Measurements from ENCODE around the gene UBE2Q2. TPM values are rescaled to one million over a fixed set of nuclear protein-coding genes. Genes with fewer than 3 reads are reported as not detected.

UBE2Q2 gene
- polyA plus RNA-seq, 1 donor (not counting 4 experiments of a cell fraction or from before 2014, with no cell fraction given): 33.9 TPM

DNA sequence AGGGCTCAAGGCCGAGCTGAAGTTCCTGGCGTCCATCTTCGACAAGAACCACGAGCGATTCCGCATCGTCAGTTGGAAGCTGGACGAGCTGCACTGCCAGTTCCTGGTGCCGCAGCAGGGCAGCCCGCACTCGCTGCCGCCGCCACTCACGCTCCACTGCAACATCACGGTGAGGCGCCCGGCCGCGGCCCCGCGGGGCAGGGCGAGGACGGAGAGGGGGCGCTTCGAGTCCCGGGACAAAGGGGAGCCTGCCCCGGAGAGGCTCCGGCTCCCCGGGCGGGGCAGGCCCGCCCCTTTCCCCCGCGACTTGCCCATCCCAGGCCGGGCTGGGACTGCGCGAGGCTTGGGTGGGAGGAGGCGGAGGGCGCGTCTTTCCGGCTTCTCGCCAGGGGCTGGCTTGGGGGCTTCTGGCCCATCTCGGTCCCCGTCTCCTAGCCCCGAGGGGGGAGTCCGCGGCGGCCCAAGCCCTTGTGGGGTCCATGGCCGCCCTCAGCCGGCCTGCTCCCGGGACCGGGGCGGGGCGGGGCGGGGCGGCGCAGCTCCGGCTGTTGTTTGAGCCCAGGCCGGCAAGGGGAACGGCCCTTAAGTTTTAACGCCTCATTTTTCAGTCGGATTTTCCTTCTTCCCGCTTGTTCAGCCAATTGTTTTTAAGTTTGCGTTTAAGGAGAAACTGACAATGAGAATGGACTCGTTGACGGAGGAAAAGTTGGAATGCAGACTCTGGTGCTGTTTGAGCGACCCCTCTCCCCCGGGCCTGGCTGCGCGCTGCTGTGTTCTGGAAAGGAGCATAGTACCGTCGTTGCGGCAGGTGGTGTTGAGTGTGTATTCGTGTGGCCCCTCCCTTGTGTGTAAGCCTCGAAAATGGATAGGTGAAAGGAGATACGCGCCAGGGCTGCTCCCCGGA lies 683 bp downstream of the UBE2Q2 start:
- peak overlapping the region; percentile 81 for H3K27ac ChIP-seq (ENCODE audit: control insufficient read depth, insufficient read depth, low read length)
- peaks cover 0 to 4% of the 10 kb centered on the region in 2 experiments for H3K36me3 ChIP-seq (ENCODE audit: control insufficient read depth in 2 of 2, extremely low read depth in 1 of 2, insufficient read depth in 2 of 2, low read length in 2 of 2)
- H3K27me3 ChIP-seq (ENCODE audit: control insufficient read depth, extremely low read depth, insufficient read depth, low read length): no peaks in the 10 kb centered on the region
- peak overlapping the region; percentile 93 for H2AFZ ChIP-seq (ENCODE audit: control insufficient read depth, low read length)
- peaks cover 46% of the 10 kb centered on the region for H3K79me2 ChIP-seq (ENCODE audit: control insufficient read depth, insufficient read depth, low read length)
- H3K9me1 ChIP-seq (ENCODE audit: control insufficient read depth, extremely low read depth, insufficient read depth, low read length): no peaks in the 10 kb centered on the region
- H3K4me2 ChIP-seq (ENCODE audit: control insufficient read depth, extremely low read depth, insufficient read depth, low read depth, low read length): peak overlapping the region; percentile 84
- H3K4me3 ChIP-seq (ENCODE audit: control insufficient read depth in 2 of 3, extremely low read depth in 1 of 3, insufficient read depth in 2 of 3, low read depth in 1 of 3, low read length in 3 of 3): peak overlapping the region; percentile 84 to 96 (median 94)
- dilution Hi-C loops (cut with MboI; ENCODE audit: extremely low pct_ligation_motif_present, low sequenced_read_pairs): no loop called here
- DNase-seq (ENCODE audit: low read depth, low spot score): no peak
- no peaks in the 10 kb centered on the region for H3K9me3 ChIP-seq (ENCODE audit: control insufficient read depth, low read depth, low read length)
- TF ChIP-seq EZH2 (IDR thresholded peaks at IDR 0.05; ENCODE audit: low read length): no peak
- no peak for TF ChIP-seq CTCF (optimal IDR thresholded peaks at IDR 0.05 in 1 of 3, IDR thresholded peaks at IDR 0.05 in 1 of 3, conservative IDR thresholded peaks at IDR 0.05 in 1 of 3; ENCODE audit: extremely low read depth in 1 of 3, insufficient read depth in 2 of 3, low read length in 3 of 3)
- no peak for FAIRE-seq
- H3K4me1 ChIP-seq (ENCODE audit: control insufficient read depth, extremely low read depth, insufficient read depth, low read length): peaks cover 27% of the 10 kb centered on the region
- peak overlapping the region; percentile 93 for H3K9ac ChIP-seq (ENCODE audit: control insufficient read depth, extremely low read depth, insufficient read depth, low read length)
- no peaks in the 10 kb centered on the region for H4K20me1 ChIP-seq (ENCODE audit: control insufficient read depth, extremely low read depth, insufficient read depth, low read length)

DNA sequence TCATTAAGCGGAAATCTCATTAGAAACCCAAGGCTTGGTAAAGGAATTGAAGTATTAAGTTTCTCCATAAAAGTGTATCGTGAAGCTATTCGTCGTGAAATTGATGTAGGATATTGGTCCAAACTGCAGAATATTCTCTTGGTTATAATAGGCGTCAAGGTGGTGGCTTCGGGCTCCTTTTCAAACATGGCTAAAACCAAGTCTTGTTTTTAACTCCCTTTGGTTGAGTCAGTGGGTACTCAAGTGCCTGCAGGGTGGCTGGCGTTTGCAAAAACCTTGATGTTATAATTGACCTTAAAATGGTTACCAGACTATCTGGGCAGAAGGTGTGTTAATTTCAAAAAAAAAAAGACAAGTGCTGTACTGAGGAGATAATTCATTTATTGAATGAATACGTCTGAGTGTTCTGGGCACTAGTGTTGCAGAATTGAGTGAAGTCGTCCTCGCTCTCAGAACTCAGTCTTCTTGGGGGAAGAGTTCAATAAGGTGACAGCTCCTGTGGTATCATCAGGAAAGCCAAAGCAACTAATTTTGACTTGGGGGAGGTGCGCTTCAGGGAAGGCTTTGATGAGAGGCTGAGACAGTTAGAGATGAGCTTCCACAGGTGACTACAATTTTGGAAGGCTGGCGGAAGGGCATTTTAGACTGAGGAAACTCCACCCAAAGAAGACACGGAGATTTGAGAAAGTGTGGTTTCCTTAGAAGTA lies 1.5 kb downstream of the UBE2Q2 start:
- FAIRE-seq: no peak
- peaks cover 0 to 4% of the 10 kb centered on the region in 2 experiments for H3K36me3 ChIP-seq (ENCODE audit: control insufficient read depth in 2 of 2, extremely low read depth in 1 of 2, insufficient read depth in 2 of 2, low read length in 2 of 2)
- no peak for DNase-seq (ENCODE audit: low read depth, low spot score)
- peak overlapping the region; percentile 84 for H3K4me2 ChIP-seq (ENCODE audit: control insufficient read depth, extremely low read depth, insufficient read depth, low read depth, low read length)
- H3K9ac ChIP-seq (ENCODE audit: control insufficient read depth, extremely low read depth, insufficient read depth, low read length): peak overlapping the region; percentile 93
- peak overlapping the region; percentile 5 for H2AFZ ChIP-seq (ENCODE audit: control insufficient read depth, low read length)
- H3K27ac ChIP-seq (ENCODE audit: control insufficient read depth, insufficient read depth, low read length): peak overlapping the region; percentile 81
- dilution Hi-C loops (cut with MboI; ENCODE audit: extremely low pct_ligation_motif_present, low sequenced_read_pairs): no loop called here
- no peaks in the 10 kb centered on the region for H3K9me1 ChIP-seq (ENCODE audit: control insufficient read depth, extremely low read depth, insufficient read depth, low read length)
- peaks cover 23% of the 10 kb centered on the region for H3K4me1 ChIP-seq (ENCODE audit: control insufficient read depth, extremely low read depth, insufficient read depth, low read length)
- TF ChIP-seq EZH2 (IDR thresholded peaks at IDR 0.05; ENCODE audit: low read length): no peak
- no peak for TF ChIP-seq CTCF (optimal IDR thresholded peaks at IDR 0.05 in 1 of 3, IDR thresholded peaks at IDR 0.05 in 1 of 3, conservative IDR thresholded peaks at IDR 0.05 in 1 of 3; ENCODE audit: extremely low read depth in 1 of 3, insufficient read depth in 2 of 3, low read length in 3 of 3)
- peak overlapping the region; percentile 84 to 96 (median 94) for H3K4me3 ChIP-seq (ENCODE audit: control insufficient read depth in 2 of 3, extremely low read depth in 1 of 3, insufficient read depth in 2 of 3, low read depth in 1 of 3, low read length in 3 of 3)
- H3K9me3 ChIP-seq (ENCODE audit: control insufficient read depth, low read depth, low read length): no peaks in the 10 kb centered on the region
- H3K79me2 ChIP-seq (ENCODE audit: control insufficient read depth, insufficient read depth, low read length): peaks cover 53% of the 10 kb centered on the region
- no peaks in the 10 kb centered on the region for H3K27me3 ChIP-seq (ENCODE audit: control insufficient read depth, extremely low read depth, insufficient read depth, low read length)
- H4K20me1 ChIP-seq (ENCODE audit: control insufficient read depth, extremely low read depth, insufficient read depth, low read length): no peaks in the 10 kb centered on the region

Measured in keratinocyte (primary cell).